Myometrial cell (primary cell): ENCODE data around the gene RPL29. TPM values are rescaled to one million over a fixed set of nuclear protein-coding genes. Genes with fewer than 3 reads are reported as not detected.

Experiments used
- total RNA-seq: library from RNA; depleted of rRNA; stranded (reverse); fragments of >200 nt; gene quantifications from 2 replicates; pipeline ENCODE4 v1.2.3, GENCODE V29; 2015

The RPL29 gene
- 1,782 and 2,109 TPM in 2 replicates for total RNA-seq

DNA sequence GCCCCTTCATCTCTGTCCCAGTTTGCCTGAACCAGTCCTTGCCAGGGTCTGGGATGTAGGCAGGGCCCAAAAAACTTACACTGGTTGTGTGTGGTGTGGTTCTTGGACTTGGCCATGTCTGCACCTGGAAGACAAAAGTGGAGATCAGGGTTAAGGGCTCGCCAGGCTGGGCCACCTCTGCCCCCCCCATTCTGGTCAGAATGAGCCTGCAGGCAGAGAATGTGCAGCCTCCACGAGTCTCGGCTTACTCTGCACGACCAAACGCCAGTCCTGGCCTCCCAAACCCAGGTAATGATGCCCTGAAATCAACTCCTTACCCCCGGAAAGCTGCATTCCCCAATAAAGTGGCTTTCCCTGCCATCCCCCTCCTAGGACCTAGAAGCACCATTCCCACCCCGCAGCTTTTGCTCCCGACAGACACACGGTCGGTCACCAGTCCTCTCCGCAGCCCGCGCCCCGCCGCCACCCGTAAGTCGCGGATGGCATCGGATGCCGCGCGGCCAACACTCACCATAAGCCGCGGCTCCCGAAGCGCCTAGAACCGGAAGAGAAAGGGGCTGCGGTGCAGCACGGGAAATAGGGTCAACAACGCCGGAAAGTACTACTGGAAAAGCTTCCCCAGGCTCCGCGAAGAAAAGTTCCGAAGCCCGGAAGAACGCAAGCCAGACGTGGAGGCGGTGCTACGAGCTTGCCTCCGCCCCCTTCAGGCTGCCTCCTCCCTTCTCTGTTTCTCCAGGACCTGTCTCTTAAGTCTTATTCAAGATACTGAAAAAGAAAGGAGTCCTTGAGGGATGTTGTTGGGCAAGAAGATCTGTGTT lies at the start of gene RPL29:
Gene RPL29 (minus strand): TSS at position 550 of the 818 bp plus-strand sequence. CDS start 434 bp downstream, at position 116.

DNA sequence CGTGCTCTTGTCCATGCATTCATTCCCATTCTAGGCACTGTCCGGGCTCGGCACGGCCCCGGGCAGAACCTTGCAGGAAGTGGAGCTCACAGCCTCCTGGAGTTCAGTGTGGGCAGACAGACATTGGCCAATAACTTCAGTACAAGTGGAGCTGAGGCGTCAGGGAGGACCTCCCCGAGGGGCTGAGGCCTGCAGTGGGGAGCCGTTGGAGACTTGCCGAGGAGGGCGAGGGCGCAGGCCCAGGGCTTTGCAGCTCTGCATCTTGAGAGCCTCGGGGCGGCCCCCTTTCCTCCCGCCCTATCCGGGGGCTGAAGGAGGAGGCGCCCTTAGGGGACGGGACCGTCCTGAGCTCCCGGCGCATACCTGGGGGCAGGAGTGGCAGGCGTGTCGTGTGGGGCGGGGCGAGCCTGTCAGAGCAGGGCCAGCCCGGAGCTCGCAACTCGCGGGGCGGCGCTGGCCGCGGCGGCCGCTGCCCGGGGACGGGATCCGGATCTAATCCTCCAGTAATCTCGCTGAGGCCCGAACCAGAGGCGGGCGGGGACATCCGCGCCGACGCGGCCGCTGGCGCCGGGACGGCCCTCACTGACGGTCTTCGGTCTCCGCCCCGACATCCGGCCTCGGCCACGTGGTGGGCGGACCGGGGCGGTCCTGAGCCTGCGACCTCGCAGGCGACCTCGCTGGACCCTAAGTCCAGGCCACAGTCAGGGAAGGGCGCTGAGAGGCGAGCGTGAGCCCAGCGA lies 12.7 kb downstream of the RPL29 start, which contains the start of gene ACY1:
Gene ACY1 (plus strand): TSS at position 698 of the 740 bp plus-strand sequence. CDS start 530 bp downstream, outside the sequence.

DNA sequence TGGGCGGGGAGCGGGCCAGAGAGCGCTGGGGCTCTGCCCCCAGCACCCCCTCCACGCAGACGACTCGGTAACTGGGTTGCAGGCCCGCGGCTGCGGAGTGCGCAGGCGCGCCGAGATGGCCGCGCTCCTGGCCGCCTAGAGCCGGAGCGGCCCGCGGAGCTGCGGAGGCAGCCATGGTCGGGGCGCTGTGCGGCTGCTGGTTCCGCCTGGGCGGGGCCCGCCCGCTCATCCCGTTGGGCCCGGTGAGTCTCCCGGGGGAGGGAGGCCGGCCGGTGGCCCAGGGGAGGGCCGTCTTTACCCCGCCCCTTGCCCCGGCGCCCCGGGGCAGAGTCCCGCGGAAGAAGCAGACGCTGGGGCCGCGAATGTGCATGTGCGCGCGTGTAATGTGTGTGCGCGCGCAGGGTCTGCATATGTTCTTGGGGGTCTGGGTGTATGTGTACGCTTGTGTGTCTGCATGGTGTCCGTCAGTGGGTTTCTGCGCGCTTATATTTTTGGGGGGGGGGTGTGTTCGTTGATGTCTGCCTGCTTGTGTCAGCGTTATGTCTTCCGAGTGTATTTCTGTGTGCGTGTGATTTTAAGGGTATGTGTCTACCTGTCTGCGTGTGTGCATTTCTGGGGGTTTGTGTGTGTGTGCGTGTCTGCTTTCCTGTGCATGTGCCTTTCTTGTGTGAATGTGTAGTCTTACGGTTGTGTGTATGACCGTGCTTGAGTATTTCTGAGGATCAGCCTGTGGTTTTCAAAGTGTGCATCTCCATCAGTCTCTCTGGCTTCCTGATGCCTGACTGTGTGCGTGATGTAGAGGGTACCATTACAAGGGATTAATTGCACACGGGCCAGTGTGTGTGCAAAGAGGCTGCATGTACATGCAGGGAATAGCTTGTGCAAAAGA lies 20.5 kb downstream of the RPL29 start, which contains the start of gene ABHD14A:
Gene ABHD14A (plus strand): TSS at position 102 of the 889 bp plus-strand sequence. CDS start 72 bp downstream, at position 174.

DNA sequence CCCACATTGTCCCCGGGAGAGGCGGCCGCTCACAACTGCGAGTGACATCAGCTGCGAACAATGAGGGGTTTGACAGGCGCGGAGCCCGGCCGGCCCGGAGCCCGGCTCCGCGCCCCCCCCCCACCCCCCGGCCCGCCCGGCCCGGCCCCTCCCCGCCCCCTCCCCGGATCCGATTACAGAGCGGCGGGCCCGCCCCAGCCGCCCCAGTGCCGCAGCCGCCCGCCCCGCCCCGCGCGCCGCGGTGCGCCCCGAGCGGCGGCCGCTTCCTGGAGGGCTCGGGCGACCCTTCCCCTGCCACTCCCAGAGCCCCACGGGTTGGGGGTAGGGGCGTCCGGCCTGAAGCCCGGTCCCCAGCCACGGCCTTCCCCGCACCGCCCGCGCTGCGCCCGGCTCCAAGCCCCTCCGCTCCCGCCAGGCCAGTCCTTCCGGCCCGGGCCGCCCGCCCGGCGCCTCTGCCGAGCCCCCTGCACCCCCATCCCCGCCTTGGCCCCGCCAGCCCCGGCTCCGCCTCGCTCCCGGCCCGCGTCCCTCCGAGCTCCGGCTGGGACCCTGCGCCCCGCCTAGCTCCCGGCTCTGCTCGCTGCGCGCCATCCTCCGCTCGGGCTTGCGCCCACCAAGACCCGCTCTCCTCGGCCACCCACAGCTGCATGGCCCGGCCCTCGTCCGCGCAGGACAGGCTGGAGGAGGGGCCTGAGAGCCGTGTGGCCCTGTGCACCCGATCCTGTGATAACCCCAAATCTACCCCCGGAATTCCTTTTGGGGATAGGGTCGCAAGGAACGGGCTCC lies 28.1 kb downstream of the RPL29 start, which contains the start of gene PCBP4:
Gene PCBP4 (minus strand): TSS at position 71 of the 786 bp plus-strand sequence. CDS start 6,214 bp downstream, outside the sequence.

DNA sequence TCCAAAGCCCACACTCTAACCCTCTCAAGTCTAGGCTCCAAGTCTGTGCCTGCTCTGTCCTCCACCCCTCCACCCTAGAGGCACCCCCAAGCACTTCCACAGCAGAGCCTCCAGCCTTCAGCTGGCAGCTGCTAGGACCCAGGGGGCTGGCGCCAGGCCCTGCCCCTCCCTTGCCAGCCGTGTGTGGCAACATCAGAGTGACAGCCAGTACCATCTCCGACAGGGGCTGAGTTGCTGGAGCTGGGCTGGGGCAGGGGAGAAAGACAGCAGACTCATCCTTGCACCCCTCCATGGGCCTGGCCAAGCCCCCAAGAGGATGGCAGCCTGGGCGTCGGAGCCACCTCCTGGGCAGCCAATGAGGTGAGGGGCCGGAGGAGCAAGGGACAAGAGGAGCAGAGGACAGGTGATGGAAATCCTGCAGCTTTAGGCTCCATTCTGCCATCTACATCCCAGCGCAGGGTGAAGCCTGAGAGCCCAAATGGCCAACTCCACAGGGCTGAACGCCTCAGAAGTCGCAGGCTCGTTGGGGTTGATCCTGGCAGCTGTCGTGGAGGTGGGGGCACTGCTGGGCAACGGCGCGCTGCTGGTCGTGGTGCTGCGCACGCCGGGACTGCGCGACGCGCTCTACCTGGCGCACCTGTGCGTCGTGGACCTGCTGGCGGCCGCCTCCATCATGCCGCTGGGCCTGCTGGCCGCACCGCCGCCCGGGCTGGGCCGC lies 40.4 kb downstream of the RPL29 start, which contains the start of gene GPR62:
Gene GPR62 (plus strand): TSS at position 207 of the 718 bp plus-strand sequence. CDS start 272 bp downstream, at position 479.

Other genes starting within 250 kb of the RPL29 start
- gene IQCF6, start 216.7 kb downstream of the RPL29 start, total RNA-seq, result not detected in 2 replicates
- gene IQCF2, start 134.3 kb downstream of the RPL29 start, total RNA-seq, result not detected in 2 replicates
- not detected in 2 replicates for gene IQCF5, start 120.3 kb downstream of the RPL29 start, total RNA-seq
- gene IQCF1, start 92.5 kb downstream of the RPL29 start, total RNA-seq, result not detected in 2 replicates
- gene RRP9, start 54.0 kb downstream of the RPL29 start, total RNA-seq, result 25.5 and 30.0 TPM in 2 replicates
- 35.6 and 51.3 TPM in 2 replicates for gene PARP3, start 53.5 kb downstream of the RPL29 start, total RNA-seq
- not detected in 2 replicates for gene GPR62, start 40.5 kb downstream of the RPL29 start, total RNA-seq
- 66.3 and 87.4 TPM in 2 replicates for gene PCBP4, start 28.4 kb downstream of the RPL29 start, total RNA-seq
- gene ABHD14B, start 21.8 kb downstream of the RPL29 start, total RNA-seq, result 51.6 and 62.0 TPM in 2 replicates
- 21.3 and 25.4 TPM in 2 replicates for gene ABHD14A, start 20.8 kb downstream of the RPL29 start, total RNA-seq
- gene ACY1, start 12.4 kb downstream of the RPL29 start, total RNA-seq, result 49.8 and 68.0 TPM in 2 replicates
- gene DUSP7, start 60.7 kb upstream of the RPL29 start, total RNA-seq, result 12.6 and 17.3 TPM in 2 replicates
- 11.2 and 15.8 TPM in 2 replicates for gene POC1A, start 158.5 kb upstream of the RPL29 start, total RNA-seq
- gene ALAS1, start 202.3 kb upstream of the RPL29 start, total RNA-seq, result 48.0 and 49.0 TPM in 2 replicates
- gene TLR9, start 229.8 kb upstream of the RPL29 start, total RNA-seq, result not detected in 2 replicates
- gene TWF2, start 243.3 kb upstream of the RPL29 start, total RNA-seq, result 228 and 236 TPM in 2 replicates
- 22.7 and 27.7 TPM in 2 replicates for gene PPM1M, start 249.9 kb upstream of the RPL29 start, total RNA-seq